Activated CD8-positive, alpha-beta memory T cell treated with anti-CD3 and anti-CD28 coated beads for 24 hours (primary cell): Measurements from ENCODE around the gene SMPD4.
"Not testable (repeated sequence)": the region's sequence is repeated elsewhere in the genome, so short reads cannot be mapped to it uniquely, and the experiment has no call there.

Experiments
- DNase-seq: peaks from one replicate; pipeline ENCODE4 v3.0.0-alpha.2; 2020

Gene SMPD4

GRCh38 chr2:130138326-130138725 is 43.1 kb downstream of the SMPD4 start:
- DNase-seq: not testable (repeated sequence)

DNA sequence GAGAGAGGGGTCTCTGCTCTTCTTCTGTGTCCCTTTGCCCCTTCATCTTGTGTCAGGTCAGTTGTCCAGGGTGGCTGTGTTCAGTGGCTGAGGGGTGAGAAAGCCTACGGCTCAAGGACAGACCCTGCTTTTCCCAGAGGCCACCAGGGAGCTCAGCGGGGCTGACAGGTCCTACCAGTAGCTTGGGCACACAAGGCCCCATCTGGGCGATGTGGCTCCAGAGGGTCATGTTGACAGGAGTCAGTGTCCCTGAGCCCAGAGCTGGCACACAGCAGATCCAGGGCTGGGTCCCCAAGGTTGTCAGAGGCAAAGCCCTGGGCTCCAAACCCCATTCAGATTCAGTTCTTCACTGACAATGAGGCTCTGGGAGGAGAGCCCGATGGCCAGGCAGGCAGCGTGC is 44.3 kb downstream of the SMPD4 start:
- DNase-seq: not testable (repeated sequence)

DNA sequence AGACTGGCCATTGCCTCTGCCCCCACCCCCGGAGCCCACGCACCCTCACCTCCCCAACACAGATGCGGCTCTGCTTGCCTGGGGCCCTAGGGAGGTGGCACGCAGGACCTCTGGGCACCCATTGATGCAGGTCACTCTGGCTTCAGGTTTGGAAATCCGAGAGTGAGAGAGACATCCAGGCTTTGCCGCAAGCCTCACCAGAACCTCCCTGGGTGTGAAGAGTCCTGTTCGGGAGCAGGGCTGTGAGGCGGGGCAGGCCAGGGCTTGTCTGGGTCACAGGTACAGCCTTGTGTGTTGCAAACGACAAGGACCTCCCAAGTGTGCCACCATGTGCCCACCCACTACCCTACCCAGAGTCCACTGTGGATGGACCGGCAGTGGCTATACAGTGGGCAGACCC is 44.9 kb downstream of the SMPD4 start:
- DNase-seq: not testable (repeated sequence)

DNA sequence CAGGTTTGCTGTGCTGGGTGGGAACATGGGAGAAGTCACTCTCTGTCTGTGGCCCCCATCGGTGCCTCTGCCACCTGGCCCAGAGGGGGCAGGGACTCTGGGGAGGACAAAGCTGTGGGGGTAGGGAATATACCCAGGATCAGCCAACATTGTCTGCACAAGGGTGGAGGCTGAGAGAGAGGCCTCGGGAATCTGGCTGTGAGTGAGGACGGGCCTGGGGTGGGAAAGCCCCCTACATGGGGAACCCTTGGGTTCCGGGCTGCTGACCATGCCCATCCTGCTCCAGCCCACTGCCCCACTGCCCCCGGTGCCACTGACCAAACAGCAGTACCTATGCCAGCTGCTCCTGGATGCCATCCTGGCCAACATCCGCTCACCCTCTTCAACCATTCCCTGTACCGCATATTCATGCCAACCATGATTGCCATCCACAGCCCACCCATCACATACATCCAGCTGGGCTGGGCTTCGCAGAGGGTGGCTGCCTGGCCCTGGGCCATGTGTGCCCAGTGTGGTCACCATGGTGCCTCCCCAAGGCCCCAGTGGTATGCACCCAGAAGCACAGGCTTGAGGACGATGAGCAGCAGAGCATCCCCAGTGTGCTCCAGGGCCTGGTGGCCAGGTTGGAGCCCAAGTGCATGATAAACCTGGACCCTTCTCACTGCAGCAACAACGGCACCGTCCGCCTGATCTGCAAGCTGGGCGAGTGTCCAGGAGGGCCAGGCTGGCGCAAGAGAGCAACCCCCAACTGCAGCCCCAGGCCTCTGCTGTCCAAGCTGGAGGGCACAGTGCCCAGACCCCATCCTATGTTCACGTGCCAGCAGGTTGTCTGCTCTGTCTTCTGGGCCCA is 45.5 kb downstream of the SMPD4 start:
- no peak for DNase-seq

- DNase-seq: not testable (repeated sequence)
These were observed 52.1 kb downstream of the SMPD4 start, which contains the start of gene POTEF for GRCh38 chr2:130129120-130129829. Gene POTEF (minus strand): TSS chr2:130129222. CDS start chr2:130120515, 8,707 bp downstream.

DNA sequence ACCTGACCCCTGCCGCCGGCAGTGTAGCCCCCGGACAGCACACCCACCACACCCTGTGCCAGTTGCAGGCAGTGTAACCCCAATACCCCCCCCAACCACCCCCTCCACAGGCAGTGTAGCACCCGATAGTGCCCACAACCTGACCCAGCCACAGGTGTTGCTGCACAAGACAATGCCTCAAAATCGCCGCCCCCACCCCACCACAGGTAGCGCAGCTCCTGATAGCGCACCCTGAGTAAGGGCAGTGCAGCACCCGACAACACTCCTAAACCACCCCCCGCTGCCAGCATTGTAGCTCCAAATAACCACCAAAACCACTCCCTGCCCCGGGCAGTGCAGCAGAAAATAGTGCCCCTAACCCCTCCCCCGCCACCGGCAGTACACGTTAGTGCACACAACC is 52.9 kb downstream of the SMPD4 start:
- DNase-seq: not testable (repeated sequence)

GRCh38 chr2:130127726-130128125 is 53.7 kb downstream of the SMPD4 start:
- not testable (repeated sequence) for DNase-seq

DNA sequence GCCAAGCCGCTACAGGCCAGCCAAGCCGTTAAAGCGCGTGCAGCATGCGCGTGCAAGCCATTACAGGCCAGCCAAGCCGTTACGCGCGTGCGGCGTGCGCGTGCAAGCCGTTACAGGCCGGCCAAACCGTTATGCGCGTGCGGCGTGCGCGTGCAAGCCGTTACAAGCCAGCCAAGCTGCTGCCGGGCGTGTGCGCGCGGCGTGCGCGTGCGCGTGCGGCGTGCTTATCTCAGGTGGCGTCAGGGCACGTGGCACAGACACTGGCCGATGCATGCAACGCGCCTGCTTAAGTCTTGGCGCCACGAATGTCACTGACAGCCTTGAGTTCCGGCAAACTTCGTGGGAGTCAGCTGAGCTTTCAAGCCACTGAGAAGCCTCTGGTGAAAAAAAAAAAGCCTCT is 60.5 kb downstream of the SMPD4 start:
- not testable (repeated sequence) for DNase-seq

DNA sequence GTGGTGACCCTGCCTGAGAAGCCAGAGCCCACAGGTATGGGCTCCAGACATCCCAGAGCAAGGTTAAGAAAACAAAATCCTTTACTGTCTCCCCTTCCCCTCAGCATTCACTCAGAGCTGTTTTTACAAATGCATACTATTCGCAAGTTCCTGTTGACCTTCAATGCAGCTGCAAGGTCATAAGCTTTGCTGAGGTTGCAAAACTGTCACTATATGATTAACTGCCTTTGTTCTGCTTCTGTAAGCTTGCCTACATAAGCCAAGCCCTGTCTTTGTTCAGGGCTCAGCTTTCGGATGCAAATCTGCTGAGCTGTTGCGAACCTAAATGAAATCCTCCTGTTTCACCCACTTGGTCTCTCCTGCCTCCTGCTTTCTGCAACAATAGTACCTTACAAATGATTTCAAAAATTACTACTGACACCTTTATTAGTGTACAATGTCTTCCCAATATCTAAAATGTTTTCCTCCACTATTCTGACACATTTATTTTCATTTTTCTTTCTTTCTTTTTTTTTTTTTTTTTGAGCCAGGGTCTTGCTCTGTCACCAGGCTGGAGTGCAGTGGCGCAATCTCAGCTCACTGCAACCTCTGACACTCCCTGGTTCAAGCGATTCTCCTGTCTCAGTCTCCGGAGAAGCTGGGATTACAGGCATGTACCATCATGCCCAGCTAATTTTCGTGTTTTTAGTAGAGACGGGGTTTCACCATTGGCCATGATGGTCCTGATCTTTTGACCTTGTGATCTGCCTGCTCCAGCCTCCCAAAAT is 78.6 kb downstream of the SMPD4 start:
- DNase-seq: not testable (repeated sequence)
